HL-60 (cell line): ENCODE results near the gene CTNNA3.

Experiments
- DNase-seq, 2 experiments: peaks; one replicate each; pipeline ENCODE4 v3.0.0-alpha.2; 2010 to 2020; ENCODE audit warnings: low read depth in 1 of 2, low spot score in 1 of 2
- H3K27ac ChIP-seq: fragments of 250-450 bp; sonication (Bioruptor Pico); replicated peaks from 2 replicates; pipeline ENCODE4 v1.5.1; 2020; ENCODE audit warnings: mild to moderate bottlenecking, moderate library complexity
- H3K27me3 ChIP-seq: fragments of 250-450 bp; sonication (Bioruptor Pico); 2 replicates; pipeline ENCODE4 v1.5.1; 2021; ENCODE audit warnings: mild to moderate bottlenecking, moderate library complexity; ENCODE audit not compliant: insufficient read depth, poor library complexity, severe bottlenecking
- H3K4me3 ChIP-seq: replicated peaks from 2 replicates; pipeline ENCODE4 v1.5.1; 2011; ENCODE audit warnings: mild to moderate bottlenecking, control low read depth, low read length; ENCODE audit not compliant: insufficient read depth
- GABPA ChIP-seq: IDR thresholded peaks from 2 replicates; pipeline ENCODE4 v1.6.1; 2012; ENCODE audit warnings: low read depth
- POLR2AphosphoS5 ChIP-seq: IDR thresholded peaks from 2 replicates; pipeline ENCODE4 v1.6.1; 2012; ENCODE audit warnings: low read depth
- REST ChIP-seq: IDR thresholded peaks from 2 replicates; pipeline ENCODE4 v1.6.1; 2012; ENCODE audit warnings: low read depth; ENCODE audit not compliant: insufficient replicate concordance
- SPI1 ChIP-seq: IDR thresholded peaks from 2 replicates; pipeline ENCODE4 v1.6.1; 2012; ENCODE audit warnings: low read depth, mild to moderate bottlenecking, borderline replicate concordance
- TF ChIP-seq, protein P1 (sequence below): IDR thresholded peaks from one replicate; pipeline ENCODE4 v1.5.1; 2011; ENCODE audit warnings: low read length, control low read depth, inconsistent platforms; ENCODE audit not compliant: insufficient read depth

Gene CTNNA3

GRCh38 chr10:67587771-67588170 is 108.2 kb downstream of the CTNNA3 start:
- no peak overlapping the region for H3K27ac ChIP-seq
- no peaks in the 10 kb centered on the region for H3K27me3 ChIP-seq
- no peak overlapping the region for H3K4me3 ChIP-seq
- DNase-seq: no peak
- TF ChIP-seq, protein P1, sequence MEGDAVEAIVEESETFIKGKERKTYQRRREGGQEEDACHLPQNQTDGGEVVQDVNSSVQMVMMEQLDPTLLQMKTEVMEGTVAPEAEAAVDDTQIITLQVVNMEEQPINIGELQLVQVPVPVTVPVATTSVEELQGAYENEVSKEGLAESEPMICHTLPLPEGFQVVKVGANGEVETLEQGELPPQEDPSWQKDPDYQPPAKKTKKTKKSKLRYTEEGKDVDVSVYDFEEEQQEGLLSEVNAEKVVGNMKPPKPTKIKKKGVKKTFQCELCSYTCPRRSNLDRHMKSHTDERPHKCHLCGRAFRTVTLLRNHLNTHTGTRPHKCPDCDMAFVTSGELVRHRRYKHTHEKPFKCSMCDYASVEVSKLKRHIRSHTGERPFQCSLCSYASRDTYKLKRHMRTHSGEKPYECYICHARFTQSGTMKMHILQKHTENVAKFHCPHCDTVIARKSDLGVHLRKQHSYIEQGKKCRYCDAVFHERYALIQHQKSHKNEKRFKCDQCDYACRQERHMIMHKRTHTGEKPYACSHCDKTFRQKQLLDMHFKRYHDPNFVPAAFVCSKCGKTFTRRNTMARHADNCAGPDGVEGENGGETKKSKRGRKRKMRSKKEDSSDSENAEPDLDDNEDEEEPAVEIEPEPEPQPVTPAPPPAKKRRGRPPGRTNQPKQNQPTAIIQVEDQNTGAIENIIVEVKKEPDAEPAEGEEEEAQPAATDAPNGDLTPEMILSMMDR: no peak
- TF ChIP-seq GABPA (no peak), POLR2AphosphoS5 (no peak), SPI1 (no peak), REST (no peak)

GRCh38 chr10:67575532-67575931 is 120.5 kb downstream of the CTNNA3 start:
- H3K27ac ChIP-seq: no peak overlapping the region
- H3K27me3 ChIP-seq: no peaks in the 10 kb centered on the region
- TF ChIP-seq REST: no peak
- TF ChIP-seq POLR2AphosphoS5: no peak
- H3K4me3 ChIP-seq: no peak overlapping the region
- DNase-seq: no peak

GRCh38 chr10:67573484-67573883 is 122.5 kb downstream of the CTNNA3 start:
- Histone ChIP-seq H3K27me3 (no peaks in the 10 kb centered on the region), H3K4me3 (no peak overlapping the region), H3K27ac (no peak overlapping the region)
- no peak for DNase-seq
- no peak for TF ChIP-seq SPI1
- no peak for TF ChIP-seq POLR2AphosphoS5
- TF ChIP-seq, protein P1: no peak
- TF ChIP-seq REST: no peak
- TF ChIP-seq GABPA: no peak

- no peak overlapping the region for H3K27ac ChIP-seq
- no peak for TF ChIP-seq REST
- no peak for TF ChIP-seq POLR2AphosphoS5
- TF ChIP-seq, protein P1: no peak
- no peak for TF ChIP-seq SPI1
- TF ChIP-seq GABPA: no peak
- no peak for DNase-seq
- H3K4me3 ChIP-seq: no peak overlapping the region
- H3K27me3 ChIP-seq: no peaks in the 10 kb centered on the region
Observed at GRCh38 chr10:67571503-67571902, 124.5 kb downstream of the CTNNA3 start.
